Adipose tissue (tissue), 3 donors: ENCODE results near the gene CHIT1. TPM values are rescaled to one million over a fixed set of nuclear protein-coding genes. Genes with fewer than 3 reads are reported as not detected.

Source experiments
- H3K27ac ChIP-seq: one replicate; pipeline ENCODE4 v1.5.1; 2013; ENCODE audit warnings: low read depth, low read length
- WGBS, 3 donors: extraction: QIAGEN DNeasy Blood & Tissue Kit; methylation state at CpG; one replicate each; pipeline ENCODE4 v1.1.7; 2013; 5-methylcytosine and 5-hydroxymethylcytosine counted together
- polyA plus RNA-seq, 3 donors: library from polyadenylated mRNA; stranded (reverse); fragments of 200-250 nt; gene quantifications; one replicate each; pipeline ENCODE4 v1.2.3, GENCODE V29; 2013
- donor health status: healthy with polysubstance abuse.
- donor health status: Bipolar disorder and iron deficiency.
- donor health status: healthy.

The CHIT1 gene
- polyA plus RNA-seq, 3 donors: 0.07 to 0.34 (median 0.12) TPM

GRCh38 chr1:203181586-203182386 lies 47.7 kb downstream of the CHIT1 start:
- no peak overlapping the region for H3K27ac ChIP-seq
- 65 to 75% (median 74%) methylated on average over 9 to 10 of the region's 10 CpGs for WGBS, 3 donors

- 79 to 87% (median 81%) methylated on average over 11 of the region's 11 CpGs for WGBS, 3 donors
- no peak overlapping the region for H3K27ac ChIP-seq
Measured at GRCh38 chr1:203180611-203181330, 48.7 kb downstream of the CHIT1 start.

- 91 to 93% (median 92%) methylated on average over 9 to 10 of the region's 10 CpGs for WGBS, 3 donors
- H3K27ac ChIP-seq: no peak overlapping the region
Measured at GRCh38 chr1:203179667-203180005, 49.8 kb downstream of the CHIT1 start.

- no peak overlapping the region for H3K27ac ChIP-seq
- 81 to 92% (median 89%) methylated on average over 14 of the region's 14 CpGs for WGBS, 3 donors
Measured at GRCh38 chr1:203178821-203179666, 50.4 kb downstream of the CHIT1 start.

- H3K27ac ChIP-seq: no peak overlapping the region
- 60 to 79% (median 79%) methylated on average over 5 of the region's 5 CpGs for WGBS, 3 donors
Measured at GRCh38 chr1:203178083-203178482, 51.4 kb downstream of the CHIT1 start.

GRCh38 chr1:203177470-203178039 lies 51.9 kb downstream of the CHIT1 start:
- WGBS, 3 donors: 50 to 62% (median 59%) methylated on average over 9 of the region's 9 CpGs
- H3K27ac ChIP-seq: no peak overlapping the region

- WGBS, 3 donors: 90 to 91% (median 91%) methylated on average over 6 of the region's 6 CpGs
- no peak overlapping the region for H3K27ac ChIP-seq
Measured at GRCh38 chr1:203177036-203177405, 52.5 kb downstream of the CHIT1 start.

GRCh38 chr1:203176273-203177035 lies 53.0 kb downstream of the CHIT1 start:
- WGBS, 3 donors: 90 to 96% (median 96%) methylated on average over 9 of the region's 9 CpGs
- H3K27ac ChIP-seq: no peak overlapping the region

GRCh38 chr1:203175827-203176241 lies 53.6 kb downstream of the CHIT1 start:
- H3K27ac ChIP-seq: no peak overlapping the region
- 55 to 66% (median 60%) methylated on average over 9 of the region's 9 CpGs for WGBS, 3 donors

GRCh38 chr1:203175237-203175826 lies 54.1 kb downstream of the CHIT1 start, which contains the start of gene MYBPH:
Gene MYBPH (minus strand): TSS chr1:203175826. CDS start chr1:203175755, 71 bp downstream.
- WGBS, 3 donors: 81 to 88% (median 82%) methylated on average over 5 of the region's 5 CpGs
- no peak within 1 kb of the TSS for H3K27ac ChIP-seq

- no peak overlapping the region for H3K27ac ChIP-seq
- WGBS, 3 donors: 87 to 93% (median 91%) methylated on average over 12 of the region's 12 CpGs
Measured at GRCh38 chr1:203174324-203174985, 55.0 kb downstream of the CHIT1 start.

- 79 to 93% (median 89%) methylated on average over 5 of the region's 5 CpGs for WGBS, 3 donors
- H3K27ac ChIP-seq: no peak overlapping the region
Measured at GRCh38 chr1:203173566-203173965, 55.9 kb downstream of the CHIT1 start.

- H3K27ac ChIP-seq: no peak overlapping the region
- WGBS, 3 donors: 81 to 88% (median 85%) methylated on average over 2 of the region's 2 CpGs
Measured at GRCh38 chr1:203173011-203173555, 56.4 kb downstream of the CHIT1 start.

- H3K27ac ChIP-seq: no peak overlapping the region
- 44 to 65% (median 58%) methylated on average over 8 of the region's 8 CpGs for WGBS, 3 donors
Measured at GRCh38 chr1:203172184-203173010, 57.1 kb downstream of the CHIT1 start.

GRCh38 chr1:203171341-203172183 lies 57.9 kb downstream of the CHIT1 start:
- no peak overlapping the region for H3K27ac ChIP-seq
- WGBS, 3 donors: 92 to 94% (median 93%) methylated on average over 22 of the region's 22 CpGs
